ENCODE measurements around the gene SESN2. TPM values are rescaled to one million over a fixed set of nuclear protein-coding genes. Genes with fewer than 3 reads are reported as not detected.

The SESN2 gene
- total and polyA plus RNA-seq, 10 of the 15 experiments (the other 5 are each of a cell fraction or from before 2014, with no cell fraction given): 1.5 to 40.9 (median 17.8) TPM

DNA sequence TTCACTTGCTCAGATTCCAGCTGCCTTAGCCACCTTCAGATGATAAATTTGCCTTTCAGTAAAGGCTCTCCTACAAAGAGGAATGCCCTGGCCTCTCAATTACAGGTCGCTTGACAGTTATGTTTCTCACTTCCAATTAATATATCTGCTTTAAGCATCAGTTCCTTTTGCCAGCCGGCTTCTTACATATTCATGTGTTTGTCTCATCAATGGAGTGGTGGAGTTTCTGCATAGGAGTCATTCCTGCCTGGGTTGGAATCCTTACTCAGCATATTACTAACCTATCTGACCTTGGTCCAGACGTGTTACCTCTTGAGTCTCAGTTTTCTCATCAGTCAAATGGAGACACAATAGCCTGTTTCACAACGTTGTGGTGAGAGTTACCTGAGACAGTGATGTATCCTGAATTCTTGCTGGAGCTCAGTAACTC lies 9.4 kb upstream of the SESN2 start:
- intact Hi-C loops (cut with micrococcal nuclease; ENCODE audit: unreplicated experiment): loop anchor here (2.0 to 10.0 kb wide), 6 partner anchors 47 to 475 kb away; partner anchors contain the start of genes MED18, STX12 and THEMIS2
- H4K20me1 ChIP-seq (ENCODE audit: control insufficient read depth, insufficient read depth): no peaks in the 10 kb centered on the region
- peak overlapping the region; percentile 62 for H3K27ac ChIP-seq (ENCODE audit: control insufficient read depth, insufficient read depth)
- no peak overlapping the region for H3K4me2 ChIP-seq (ENCODE audit: control insufficient read depth, insufficient read depth)
- H3K36me3 ChIP-seq (ENCODE audit: control insufficient read depth in 2 of 2, insufficient read depth in 2 of 2, low read length in 1 of 2): no peaks in the 10 kb centered on the region
- ChIA-PET RAD21 (ENCODE audit: unreplicated experiment) (interaction anchor here (0.5 to 4.5 kb wide), 17 partner anchors 9 to 353 kb away, joined by 3 to 34 read pairs (median 8); partner anchors contain the start of genes ATP5IF1, MED18, PHACTR4 and SESN2), CTCF (interaction anchor here (0.7 to 4.5 kb wide), 28 partner anchors 8 to 627 kb away, joined by 3 to 138 read pairs (median 12); partner anchors contain the start of genes ATP5IF1, MED18 and PHACTR4), POLR2A (interaction anchor here (0.6 to 7.6 kb wide), 11 partner anchors 9 to 476 kb away, joined by 3 to 125 read pairs (median 4); partner anchors contain the start of genes ATP5IF1, MED18 and SESN2), SMC1A (ENCODE audit: uncharacterized antibody, unreplicated experiment) (interaction anchor here (0.9 to 9.7 kb wide), 16 partner anchors 8 to 627 kb away, joined by 3 to 84 read pairs (median 14); partner anchors contain the start of genes ATP5IF1, DNAJC8 and MED18)
- BruUV-seq (replicated peaks): no TSS peak
- FAIRE-seq (no peak), ATAC-seq (no peak), DNase-seq (ENCODE audit: low read depth, low spot score) (no peak)
- peak overlapping the region; percentile 72 for H2AFZ ChIP-seq (ENCODE audit: control insufficient read depth, low read depth, low read length)
- no peaks in the 10 kb centered on the region for H3K9me3 ChIP-seq (replicated peaks; ENCODE audit: control insufficient read depth, insufficient read depth, low read length)
- in situ Hi-C loops (cut with MboI): loop anchor here (5.0 kb wide), 1 partner anchor 352 kb away; no protein-coding TSS in a partner anchor
- H3K4me1 ChIP-seq (ENCODE audit: control insufficient read depth, insufficient read depth, low read length): peaks cover 26% of the 10 kb centered on the region
- WGBS (ENCODE audit: insufficient coverage, insufficient replicate concordance, low lambda C conversion rate, missing lambda C conversion rate): 28% methylated on average over 4 of the region's 4 CpGs
- H3K27me3 ChIP-seq (replicated peaks in 1 of 2; ENCODE audit: control insufficient read depth in 2 of 2, insufficient read depth in 2 of 2, low read length in 1 of 2): no peaks in the 10 kb centered on the region
- H3K79me2 ChIP-seq (ENCODE audit: control insufficient read depth, insufficient read depth, low read length): peaks cover 3% of the 10 kb centered on the region
- peak overlapping the region; percentile 16; the same call in 1 of the 2 replicates for H3K9ac ChIP-seq (ENCODE audit: control insufficient read depth, insufficient read depth, low read length)
- no peak overlapping the region for H3K4me3 ChIP-seq
- TF ChIP-seq JUND (IDR thresholded peaks at IDR 0.05; ENCODE audit: low read depth, low read length) (no peak), LARP7 (IDR thresholded peaks at IDR 0.05) (no peak), KLF5 (IDR thresholded peaks at IDR 0.05; ENCODE audit: partially characterized antibody) (no peak), ZBTB11 (CRISPR knock-in tag; IDR thresholded peaks at IDR 0.05) (no peak), SRF (IDR thresholded peaks at IDR 0.05; ENCODE audit: low read depth in 2 of 2, low read length in 2 of 2) (no peak), MYC (IDR thresholded peaks at IDR 0.05; ENCODE audit: insufficient read depth, insufficient read length, insufficient replicate concordance, low read length, severe bottlenecking) (no peak), MLLT1 (IDR thresholded peaks at IDR 0.05) (no peak), POLR2AphosphoS5 (IDR thresholded peaks at IDR 0.05; ENCODE audit: low read length) (no peak), SIN3A (IDR thresholded peaks at IDR 0.05; ENCODE audit: low read depth, low read length) (no peak), HSF1 (IDR thresholded peaks at IDR 0.05; ENCODE audit: low read depth, low read length) (no peak), ZNF384 (IDR thresholded peaks at IDR 0.05; ENCODE audit: borderline replicate concordance, low read depth, low read length) (no peak), NR2C1 (IDR thresholded peaks at IDR 0.05) (no peak), HDAC2 (IDR thresholded peaks at IDR 0.05) (no peak), KAT2A (conservative IDR thresholded peaks at IDR 0.05; ENCODE audit: control insufficient read depth, low read depth, low read length) (no peak), NFYB (IDR thresholded peaks at IDR 0.05; ENCODE audit: insufficient read depth, low read depth, low read length) (no peak), TARDBP (IDR thresholded peaks at IDR 0.05; ENCODE audit: borderline replicate concordance) (no peak)
- TF ChIP-seq, protein P1, sequence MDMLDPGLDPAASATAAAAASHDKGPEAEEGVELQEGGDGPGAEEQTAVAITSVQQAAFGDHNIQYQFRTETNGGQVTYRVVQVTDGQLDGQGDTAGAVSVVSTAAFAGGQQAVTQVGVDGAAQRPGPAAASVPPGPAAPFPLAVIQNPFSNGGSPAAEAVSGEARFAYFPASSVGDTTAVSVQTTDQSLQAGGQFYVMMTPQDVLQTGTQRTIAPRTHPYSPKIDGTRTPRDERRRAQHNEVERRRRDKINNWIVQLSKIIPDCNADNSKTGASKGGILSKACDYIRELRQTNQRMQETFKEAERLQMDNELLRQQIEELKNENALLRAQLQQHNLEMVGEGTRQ (IDR thresholded peaks at IDR 0.05; ENCODE audit: borderline replicate concordance, low read depth, low read length): no peak

Data from GM12878 (cell line).